WTC11 (cell line): ENCODE measurements around the gene AGTRAP. TPM values are rescaled to one million over a fixed set of nuclear protein-coding genes. Genes with fewer than 3 reads are reported as not detected.
A peak's percentile ranks its signal among the peaks of the same experiment; 100 is the strongest.

Source experiments
- ATAC-seq: fragments of 200-7000 bp; cut with Tn5 transposase; 2 replicates; pipeline ENCODE4 v1.10.0; 2021; ENCODE audit warnings: mild to moderate bottlenecking, moderate library complexity
- CTCF ChIA-PET: fragments of 300-600 bp; sonication (Branson Sonifier 250); formaldehyde crosslinking; loops from one replicate; lab custom pipeline; 2021; ENCODE audit warnings: antibody characterized with exemption; lab: Charles Lee
- POLR2A ChIA-PET: fragments of 350-600 bp; sonication (Branson Sonifier 250); formaldehyde crosslinking; loops from one replicate; lab custom pipeline; 2021; ENCODE audit warnings: antibody characterized with exemption; lab: Charles Lee
- DNase-seq: peaks from one replicate; pipeline ENCODE4 v3.0.0; 2021; ENCODE audit warnings: low spot score
- H3K27ac Mint-ChIP-seq: 2 replicates; pipeline ENCODE4 v1.8.0; 2021; ENCODE audit warnings: mixed read lengths
- H3K27me3 Mint-ChIP-seq: 2 replicates; pipeline ENCODE4 v1.8.0; 2021; ENCODE audit warnings: low read depth, mild to moderate bottlenecking, moderate library complexity, mixed read lengths
- H3K36me3 Mint-ChIP-seq: 2 replicates; pipeline ENCODE4 v1.8.0; 2021; ENCODE audit warnings: mixed read lengths
- H3K4me1 Mint-ChIP-seq: 2 replicates; pipeline ENCODE4 v1.8.0; 2022; ENCODE audit warnings: mixed read lengths
- H3K4me3 Mint-ChIP-seq: 2 replicates; pipeline ENCODE4 v1.8.0; 2021; ENCODE audit warnings: mild to moderate bottlenecking, moderate library complexity, mixed read lengths
- H3K9me3 Mint-ChIP-seq: 2 replicates; pipeline ENCODE4 v1.8.0; 2021; ENCODE audit warnings: mixed read lengths
- ELF4 ChIP-seq: sonication (generic); formaldehyde crosslinking; IDR thresholded peaks from 2 replicates; pipeline ENCODE4 v1.8.1; 2022; ENCODE audit warnings: low read depth, mild to moderate bottlenecking, moderate library complexity, missing genetic modification reagents
- GRHL2 ChIP-seq: fragments of 250-450 bp; sonication (Bioruptor Pico); IDR thresholded peaks from 2 replicates; pipeline ENCODE4 v1.8.0; 2022; ENCODE audit warnings: mild to moderate bottlenecking, moderate library complexity; ENCODE audit not compliant: insufficient replicate concordance, severe bottlenecking
- HMGXB4 ChIP-seq: sonication (generic); formaldehyde crosslinking; IDR thresholded peaks from 2 replicates; pipeline ENCODE4 v1.8.1; 2023; ENCODE audit warnings: mild to moderate bottlenecking, moderate library complexity, missing genetic modification reagents
- JUN ChIP-seq: sonication (generic); formaldehyde crosslinking; IDR thresholded peaks from 2 replicates; pipeline ENCODE4 v1.8.0; 2023; ENCODE audit warnings: mild to moderate bottlenecking, missing genetic modification reagents
- OVOL2 ChIP-seq: fragments of 250-450 bp; sonication (Bioruptor Pico); IDR thresholded peaks from 2 replicates; pipeline ENCODE4 v1.9.0; 2021; ENCODE audit warnings: mild to moderate bottlenecking, borderline replicate concordance
- PRRX2 ChIP-seq: fragments of 250-450 bp; sonication (Bioruptor Pico); IDR thresholded peaks from 2 replicates; pipeline ENCODE4 v1.8.0; 2021; ENCODE audit warnings: mild to moderate bottlenecking
- SMAD4 ChIP-seq: sonication (generic); formaldehyde crosslinking; IDR thresholded peaks from 2 replicates; pipeline ENCODE4 v1.8.0; 2022; ENCODE audit warnings: mild to moderate bottlenecking, missing genetic modification reagents
- TEAD1 ChIP-seq: sonication (generic); formaldehyde crosslinking; IDR thresholded peaks from 2 replicates; pipeline ENCODE4 v1.8.0; 2022; ENCODE audit warnings: mild to moderate bottlenecking, missing genetic modification reagents
- ZMAT4 ChIP-seq: fragments of 250-450 bp; sonication (Bioruptor Pico); IDR thresholded peaks from 2 replicates; pipeline ENCODE4 v1.9.0; 2021; ENCODE audit warnings: mild to moderate bottlenecking
- ZNF219 ChIP-seq: sonication (generic); formaldehyde crosslinking; IDR thresholded peaks from 2 replicates; pipeline ENCODE4 v1.8.0; 2023; ENCODE audit warnings: missing genetic modification reagents, mild to moderate bottlenecking, borderline replicate concordance
- ZNF317 ChIP-seq: sonication (generic); formaldehyde crosslinking; IDR thresholded peaks from 2 replicates; pipeline ENCODE4 v1.8.1; 2023; ENCODE audit warnings: low read depth, mild to moderate bottlenecking, moderate library complexity, missing genetic modification reagents, borderline replicate concordance
- ZSCAN18 ChIP-seq: fragments of 250-450 bp; sonication (Bioruptor Pico); IDR thresholded peaks from 2 replicates; pipeline ENCODE4 v2.1.2; 2022; ENCODE audit warnings: mild to moderate bottlenecking, moderate library complexity
- total RNA-seq: library from RNA; stranded (reverse); gene quantifications from 3 replicates; pipeline ENCODE4 v1.2.3, GENCODE V29; 2021
- TF ChIP-seq, protein P1 (sequence below): sonication (generic); formaldehyde crosslinking; IDR thresholded peaks from 2 replicates; pipeline ENCODE4 v1.8.1; 2023; ENCODE audit warnings: mild to moderate bottlenecking, missing genetic modification reagents, moderate library complexity
- TF ChIP-seq, protein P2 (sequence below): sonication (generic); formaldehyde crosslinking; IDR thresholded peaks from 2 replicates; pipeline ENCODE4 v1.8.0; 2023; ENCODE audit warnings: mild to moderate bottlenecking, missing genetic modification reagents
- TF ChIP-seq, protein P3 (sequence below): fragments of 250-450 bp; sonication (Bioruptor Pico); IDR thresholded peaks from 2 replicates; pipeline ENCODE4 v1.9.0; 2021; ENCODE audit warnings: mild to moderate bottlenecking, borderline replicate concordance
- TF ChIP-seq, protein P4 (sequence below): sonication (generic); formaldehyde crosslinking; IDR thresholded peaks from 2 replicates; pipeline ENCODE4 v1.8.0; 2022; ENCODE audit warnings: mild to moderate bottlenecking, missing genetic modification reagents

The AGTRAP gene
- total RNA-seq, 1 experiment from 2014 or later = 81.6 TPM

DNA sequence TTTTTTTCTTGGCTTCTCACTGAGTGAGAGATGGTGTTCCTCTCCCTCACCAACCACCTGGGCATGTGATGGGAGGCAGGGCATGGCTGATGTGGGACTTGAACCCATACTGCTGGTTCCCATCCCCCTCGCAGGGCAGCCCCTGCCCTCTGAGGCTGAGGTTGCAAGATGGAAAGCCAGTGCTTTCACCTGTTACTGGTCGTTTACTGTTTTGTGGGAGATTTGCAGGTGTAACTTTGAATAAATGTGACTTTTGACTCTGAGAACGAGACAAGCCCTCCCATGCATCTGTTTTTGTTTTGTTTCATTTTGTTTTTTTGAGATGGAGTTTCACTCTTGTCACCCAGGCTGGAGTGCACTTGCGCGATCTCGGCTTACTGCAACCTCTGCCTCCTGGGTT is 47.6 kb downstream of the AGTRAP start (continued):
- no peak for TF ChIP-seq ZSCAN18
- TF ChIP-seq TEAD1 (CRISPR knock-in tag) = no peak
- no peak for TF ChIP-seq ZNF317 (CRISPR knock-in tag)
- TF ChIP-seq OVOL2 = no peak
- TF ChIP-seq, protein P1, sequence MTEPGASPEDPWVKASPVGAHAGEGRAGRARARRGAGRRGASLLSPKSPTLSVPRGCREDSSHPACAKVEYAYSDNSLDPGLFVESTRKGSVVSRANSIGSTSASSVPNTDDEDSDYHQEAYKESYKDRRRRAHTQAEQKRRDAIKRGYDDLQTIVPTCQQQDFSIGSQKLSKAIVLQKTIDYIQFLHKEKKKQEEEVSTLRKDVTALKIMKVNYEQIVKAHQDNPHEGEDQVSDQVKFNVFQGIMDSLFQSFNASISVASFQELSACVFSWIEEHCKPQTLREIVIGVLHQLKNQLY (CRISPR knock-in tag) = no peak

- no peak overlapping the region for H3K4me3 Mint-ChIP-seq
- DNase-seq = no peak
- H3K27me3 Mint-ChIP-seq = no peaks in the 10 kb centered on the region
- CTCF ChIA-PET = interaction anchor here (0.6 to 4.5 kb wide), 65 partner anchors 7 to 522 kb away, joined by 3 to 98 read pairs (median 4); partner anchors contain the start of genes AGTRAP, C1orf167, CLCN6 and DISP3
- no peak for ATAC-seq
- H3K36me3 Mint-ChIP-seq = no peaks in the 10 kb centered on the region
- no peaks in the 10 kb centered on the region for H3K9me3 Mint-ChIP-seq
- H3K4me1 Mint-ChIP-seq = peaks cover 32% of the 10 kb centered on the region
- H3K27ac Mint-ChIP-seq = no peak overlapping the region
- POLR2A ChIA-PET = interaction anchor here (0.7 to 2.3 kb wide), 3 partner anchors 9 to 94 kb away, joined by 3 to 9 read pairs (median 3); no protein-coding TSS in a partner anchor
- TF ChIP-seq, protein P1 (CRISPR knock-in tag) = no peak
- TF ChIP-seq PRRX2 = no peak
- TF ChIP-seq ELF4 = no peak
- TF ChIP-seq, protein P2, sequence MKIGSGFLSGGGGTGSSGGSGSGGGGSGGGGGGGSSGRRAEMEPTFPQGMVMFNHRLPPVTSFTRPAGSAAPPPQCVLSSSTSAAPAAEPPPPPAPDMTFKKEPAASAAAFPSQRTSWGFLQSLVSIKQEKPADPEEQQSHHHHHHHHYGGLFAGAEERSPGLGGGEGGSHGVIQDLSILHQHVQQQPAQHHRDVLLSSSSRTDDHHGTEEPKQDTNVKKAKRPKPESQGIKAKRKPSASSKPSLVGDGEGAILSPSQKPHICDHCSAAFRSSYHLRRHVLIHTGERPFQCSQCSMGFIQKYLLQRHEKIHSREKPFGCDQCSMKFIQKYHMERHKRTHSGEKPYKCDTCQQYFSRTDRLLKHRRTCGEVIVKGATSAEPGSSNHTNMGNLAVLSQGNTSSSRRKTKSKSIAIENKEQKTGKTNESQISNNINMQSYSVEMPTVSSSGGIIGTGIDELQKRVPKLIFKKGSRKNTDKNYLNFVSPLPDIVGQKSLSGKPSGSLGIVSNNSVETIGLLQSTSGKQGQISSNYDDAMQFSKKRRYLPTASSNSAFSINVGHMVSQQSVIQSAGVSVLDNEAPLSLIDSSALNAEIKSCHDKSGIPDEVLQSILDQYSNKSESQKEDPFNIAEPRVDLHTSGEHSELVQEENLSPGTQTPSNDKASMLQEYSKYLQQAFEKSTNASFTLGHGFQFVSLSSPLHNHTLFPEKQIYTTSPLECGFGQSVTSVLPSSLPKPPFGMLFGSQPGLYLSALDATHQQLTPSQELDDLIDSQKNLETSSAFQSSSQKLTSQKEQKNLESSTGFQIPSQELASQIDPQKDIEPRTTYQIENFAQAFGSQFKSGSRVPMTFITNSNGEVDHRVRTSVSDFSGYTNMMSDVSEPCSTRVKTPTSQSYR (CRISPR knock-in tag) = 0 out of 2 replicates have a peak, but pooled peaks have one; percentile 1
Observed at GRCh38 chr1:11784256-11784992, 48.5 kb downstream of the AGTRAP start.

GRCh38 chr1:11784993-11785769 is 49.2 kb downstream of the AGTRAP start:
- Mint-ChIP-seq H3K27ac (peak overlapping the region; percentile 70; the same call in 1 of the 2 replicates), H3K4me3 (peak overlapping the region; percentile 30; the same call in 1 of the 2 replicates), H3K9me3 (no peaks in the 10 kb centered on the region), H3K4me1 (peaks cover 32% of the 10 kb centered on the region), H3K36me3 (no peaks in the 10 kb centered on the region), H3K27me3 (no peaks in the 10 kb centered on the region)
- DNase-seq (peak; percentile 92), ATAC-seq (peak; percentile 88)
- ChIA-PET CTCF (interaction anchor here (0.6 to 4.5 kb wide), 66 partner anchors 8 to 523 kb away, joined by 3 to 98 read pairs (median 4); partner anchors contain the start of genes AGTRAP, C1orf167, CLCN6 and DISP3), POLR2A (interaction anchor here (0.7 to 2.3 kb wide), 3 partner anchors 8 to 95 kb away, joined by 3 to 9 read pairs (median 3); no protein-coding TSS in a partner anchor)
- TF ChIP-seq, protein P3, sequence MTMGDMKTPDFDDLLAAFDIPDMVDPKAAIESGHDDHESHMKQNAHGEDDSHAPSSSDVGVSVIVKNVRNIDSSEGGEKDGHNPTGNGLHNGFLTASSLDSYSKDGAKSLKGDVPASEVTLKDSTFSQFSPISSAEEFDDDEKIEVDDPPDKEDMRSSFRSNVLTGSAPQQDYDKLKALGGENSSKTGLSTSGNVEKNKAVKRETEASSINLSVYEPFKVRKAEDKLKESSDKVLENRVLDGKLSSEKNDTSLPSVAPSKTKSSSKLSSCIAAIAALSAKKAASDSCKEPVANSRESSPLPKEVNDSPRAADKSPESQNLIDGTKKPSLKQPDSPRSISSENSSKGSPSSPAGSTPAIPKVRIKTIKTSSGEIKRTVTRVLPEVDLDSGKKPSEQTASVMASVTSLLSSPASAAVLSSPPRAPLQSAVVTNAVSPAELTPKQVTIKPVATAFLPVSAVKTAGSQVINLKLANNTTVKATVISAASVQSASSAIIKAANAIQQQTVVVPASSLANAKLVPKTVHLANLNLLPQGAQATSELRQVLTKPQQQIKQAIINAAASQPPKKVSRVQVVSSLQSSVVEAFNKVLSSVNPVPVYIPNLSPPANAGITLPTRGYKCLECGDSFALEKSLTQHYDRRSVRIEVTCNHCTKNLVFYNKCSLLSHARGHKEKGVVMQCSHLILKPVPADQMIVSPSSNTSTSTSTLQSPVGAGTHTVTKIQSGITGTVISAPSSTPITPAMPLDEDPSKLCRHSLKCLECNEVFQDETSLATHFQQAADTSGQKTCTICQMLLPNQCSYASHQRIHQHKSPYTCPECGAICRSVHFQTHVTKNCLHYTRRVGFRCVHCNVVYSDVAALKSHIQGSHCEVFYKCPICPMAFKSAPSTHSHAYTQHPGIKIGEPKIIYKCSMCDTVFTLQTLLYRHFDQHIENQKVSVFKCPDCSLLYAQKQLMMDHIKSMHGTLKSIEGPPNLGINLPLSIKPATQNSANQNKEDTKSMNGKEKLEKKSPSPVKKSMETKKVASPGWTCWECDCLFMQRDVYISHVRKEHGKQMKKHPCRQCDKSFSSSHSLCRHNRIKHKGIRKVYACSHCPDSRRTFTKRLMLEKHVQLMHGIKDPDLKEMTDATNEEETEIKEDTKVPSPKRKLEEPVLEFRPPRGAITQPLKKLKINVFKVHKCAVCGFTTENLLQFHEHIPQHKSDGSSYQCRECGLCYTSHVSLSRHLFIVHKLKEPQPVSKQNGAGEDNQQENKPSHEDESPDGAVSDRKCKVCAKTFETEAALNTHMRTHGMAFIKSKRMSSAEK = no peak
- TF ChIP-seq GRHL2 (CRISPR knock-in tag) (no peak), JUN (CRISPR knock-in tag) (no peak), ELF4 (no peak), HMGXB4 (peak; percentile 91; the same call in 1 of the 2 replicates), SMAD4 (CRISPR knock-in tag) (no peak), ZNF219 (CRISPR knock-in tag) (no peak), ZMAT4 (no peak)
- TF ChIP-seq, protein P4, sequence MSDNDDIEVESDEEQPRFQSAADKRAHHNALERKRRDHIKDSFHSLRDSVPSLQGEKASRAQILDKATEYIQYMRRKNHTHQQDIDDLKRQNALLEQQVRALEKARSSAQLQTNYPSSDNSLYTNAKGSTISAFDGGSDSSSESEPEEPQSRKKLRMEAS (CRISPR knock-in tag) = peak; percentile 75
